Pancreas (tissue), 10 donors: ENCODE measurements around the gene APOBEC3B. TPM values are rescaled to one million over a fixed set of nuclear protein-coding genes. Genes with fewer than 3 reads are reported as not detected.
"Not testable (repeated sequence)": the region's sequence is repeated elsewhere in the genome, so short reads cannot be mapped to it uniquely, and the experiment has no call there.

Source experiments
- ATAC-seq, 4 donors: fragments of 200-7000 bp; cut with Tn5 transposase; one replicate each; pipeline versions ENCODE4 v1.8.0 to v1.9.1; 2020; ENCODE audit warnings: mild to moderate bottlenecking in 4 of 4, moderate library complexity in 4 of 4
- DNase-seq, 6 donors: peaks; one replicate each; pipeline ENCODE4 v3.0.0-alpha.2; 2020
- FAIRE-seq: peaks from 2 replicates; lab custom pipeline; 2012; peaks lifted over from hg19 to GRCh38; lab: Jason Lieb, UNC
- H3K27ac ChIP-seq, 4 donors: fragments of 200-600 bp; sonication (generic); 1 replicate in 3 of 4; 2 replicates in 1 of 4; pipeline versions ENCODE4 v1.5.0 to v1.8.0; 2020
- H3K27me3 ChIP-seq, 4 donors: fragments of 200-600 bp; one replicate each; pipeline ENCODE4 v1.8.0; 2021
- H3K36me3 ChIP-seq, 3 donors: fragments of 200-600 bp; sonication (generic) in 1 of 3; one replicate each; pipeline versions ENCODE4 v1.5.0 to v1.8.0; 2020 to 2021
- H3K4me1 ChIP-seq, 3 donors: fragments of 200-600 bp; one replicate each; pipeline ENCODE4 v1.8.0; 2021
- H3K4me3 ChIP-seq, 4 donors: fragments of 200-600 bp; sonication (generic) in 2 of 4; one replicate each; pipeline versions ENCODE4 v1.5.0 to v1.8.0; 2020 to 2021
- H3K9me3 ChIP-seq, 4 donors: fragments of 200-600 bp; one replicate each; pipeline ENCODE4 v1.8.0; 2021
- CTCF ChIP-seq, 4 donors: fragments of 200-600 bp; sonication (generic) in 3 of 4; IDR thresholded peaks; one replicate each; pipeline versions ENCODE4 v1.5.0 to v1.8.0; 2021; ENCODE audit warnings: antibody characterized with exemption in 4 of 4
- WGBS, 2 donors: extraction: QIAGEN DNeasy Blood & Tissue Kit; methylation state at CpG; one replicate each; pipeline ENCODE4 v1.1.7; 2013; 5-methylcytosine and 5-hydroxymethylcytosine counted together
- intact Hi-C, 3 donors: fragments of 100-400 bp; cut with DNase I; formaldehyde crosslinking; loops; one replicate each; pipeline versions ENCODE4 v1.11.1 to v1.14.2; 2022
- polyA plus RNA-seq, 2 donors: library from polyadenylated mRNA; stranded (reverse); fragments of 200-250 nt; gene quantifications; one replicate each; pipeline ENCODE4 v1.2.3, GENCODE V29; 2013
- total RNA-seq, 6 donors: library from RNA; stranded (reverse); fragmentation: NEBNext Ultra II Directional in 4 of 6; extraction: Animal tissue kit (Norgen Biotek cat#: 25700) in 4 of 6; gene quantifications; one replicate each; pipeline versions ENCODE4 v1.2.1 to v1.2.4, GENCODE V29; 2021 to 2023
- donor health status: healthy with polysubstance abuse.
- donor health status: DM: no; HTN: no; CAD: no; lungs with moderate emphysema.
- donor health status: DM: no; HTN: no; CAD: no.
- donor health status: control.
- donor health status: control.
- donor health status: Bipolar disorder and iron deficiency.
- donor health status: DM: yes; HTN: yes; CAD: no.
- donor health status: DM: no; HTN: no; CAD: no.
- donor health status: DM: no; HTN: no; CAD: no.
- donor health status: DM: yes; HTN: yes; CAD: no.

Gene APOBEC3B
- total and polyA plus RNA-seq, 8 donors = 0.60 to 10.2 (median 3.0) TPM

GRCh38 chr22:38956551-38956950, 25.6 kb upstream of the APOBEC3B start:
- peaks cover 6 to 9% (median 7%) of the 10 kb centered on the region in 3 donors for H3K4me1 ChIP-seq
- 87 to 88% methylated on average over 5 of the region's 5 CpGs for WGBS, 2 donors
- H3K4me3 ChIP-seq = no peak overlapping the region
- H3K27me3 ChIP-seq = no peaks in the 10 kb centered on the region
- no peak overlapping the region for H3K27ac ChIP-seq
- intact Hi-C loops = no loop called here
- H3K9me3 ChIP-seq = no peaks in the 10 kb centered on the region
- FAIRE-seq = no peak
- no peaks in the 10 kb centered on the region for H3K36me3 ChIP-seq
- no peak for TF ChIP-seq CTCF (IDR thresholded peaks at IDR 0.05)
- DNase-seq = no peak
- ATAC-seq = no peak

GRCh38 chr22:38957046-38957770, 24.9 kb upstream of the APOBEC3B start, which contains the start of gene APOBEC3A:
TSS of gene APOBEC3A (plus strand) at chr22:38957609. CDS start at chr22:38957692, 83 bp downstream.
- 82 to 83% methylated on average over 11 of the region's 11 CpGs for WGBS, 2 donors

GRCh38 chr22:38957808-38958650, 24.1 kb upstream of the APOBEC3B start:
- H3K9me3 ChIP-seq = no peaks in the 10 kb centered on the region
- intact Hi-C loops = no loop called here
- no peak for TF ChIP-seq CTCF (IDR thresholded peaks at IDR 0.05)
- no peak overlapping the region for H3K27ac ChIP-seq
- no peak for FAIRE-seq
- no peaks in the 10 kb centered on the region for H3K27me3 ChIP-seq
- H3K4me1 ChIP-seq = peaks cover 6 to 9% (median 7%) of the 10 kb centered on the region in 3 donors
- no peak for DNase-seq
- WGBS, 2 donors = 86 to 89% methylated on average over 6 of the region's 6 CpGs
- no peak for ATAC-seq
- H3K4me3 ChIP-seq = no peak overlapping the region
- no peaks in the 10 kb centered on the region for H3K36me3 ChIP-seq

More at GRCh38 chr22:38957046-38957770, 24.9 kb upstream of the APOBEC3B start, which contains the start of gene APOBEC3A:
- no peak within 1 kb of the TSS for H3K27ac ChIP-seq
- H3K9me3 ChIP-seq = no peaks in the 10 kb centered on the region
- ATAC-seq (peak in 3 of 4 donors; percentile 56 to 63 (median 62)), FAIRE-seq (no peak), DNase-seq (no peak)
- H3K4me1 ChIP-seq = peaks cover 6 to 9% (median 7%) of the 10 kb centered on the region in 3 donors
- H3K27me3 ChIP-seq = no peaks in the 10 kb centered on the region
- TF ChIP-seq CTCF (IDR thresholded peaks at IDR 0.05) = no peak
- no peaks in the 10 kb centered on the region for H3K36me3 ChIP-seq
- intact Hi-C loops = no loop called here
- H3K4me3 ChIP-seq = no peak within 1 kb of the TSS

- H3K4me3 ChIP-seq, H3K27me3 ChIP-seq, H3K36me3 ChIP-seq, intact Hi-C loops, DNase-seq, H3K9me3 ChIP-seq, FAIRE-seq, H3K4me1 ChIP-seq, H3K27ac ChIP-seq, ATAC-seq: not testable (repeated sequence)
Measured at GRCh38 chr22:38958651-38958943, 23.6 kb upstream of the APOBEC3B start.

- FAIRE-seq = no peak
- ATAC-seq = no peak
- no peaks in the 10 kb centered on the region for H3K27me3 ChIP-seq
- no peak overlapping the region for H3K27ac ChIP-seq
- no peaks in the 10 kb centered on the region for H3K9me3 ChIP-seq
- DNase-seq = no peak
- 85 to 87% methylated on average over 8 of the region's 8 CpGs for WGBS, 2 donors
- no peaks in the 10 kb centered on the region for H3K36me3 ChIP-seq
- intact Hi-C loops = no loop called here
- H3K4me3 ChIP-seq = no peak overlapping the region
- no peak for TF ChIP-seq CTCF (IDR thresholded peaks at IDR 0.05)
- H3K4me1 ChIP-seq = peaks cover 5 to 13% (median 7%) of the 10 kb centered on the region in 3 donors
Measured at GRCh38 chr22:38959590-38959989, 22.6 kb upstream of the APOBEC3B start.

GRCh38 chr22:38960673-38961072, 21.5 kb upstream of the APOBEC3B start:
- H3K4me3 ChIP-seq, H3K9me3 ChIP-seq, intact Hi-C loops, H3K36me3 ChIP-seq, FAIRE-seq, H3K27ac ChIP-seq, H3K4me1 ChIP-seq, ATAC-seq, H3K27me3 ChIP-seq, DNase-seq: not testable (repeated sequence)
- 77 to 87% methylated on average over 4 of the region's 4 CpGs for WGBS, 2 donors

GRCh38 chr22:38963291-38963738, 18.8 kb upstream of the APOBEC3B start:
- H3K27ac ChIP-seq = peak overlapping the region in 3 of 4 donors; percentile 27 to 33 (median 28)
- ATAC-seq = peak; percentile 73 to 83 (median 80)

More at GRCh38 chr22:38963291-38963738, 18.8 kb upstream of the APOBEC3B start:
- H3K9me3 ChIP-seq, H3K36me3 ChIP-seq, intact Hi-C loops, H3K27me3 ChIP-seq, H3K4me1 ChIP-seq, H3K4me3 ChIP-seq, FAIRE-seq: not testable (repeated sequence)
- peak in 3 of 6 donors; percentile 42 to 68 (median 65) for DNase-seq
- WGBS, 2 donors = 20 to 28% methylated on average over 9 to 11 of the region's 11 CpGs
